CD4-positive, alpha-beta memory T cell (primary cell): Measurements from ENCODE around the gene CNOT11. TPM values are rescaled to one million over a fixed set of nuclear protein-coding genes. Genes with fewer than 3 reads are reported as not detected.

Experiments used
- CTCF ChIA-PET: fragments of 350-600 bp; sonication (Branson Sonifier 250); formaldehyde crosslinking; loops from one replicate; lab custom pipeline; 2021; ENCODE audit warnings: inconsistent platforms; ENCODE audit not compliant: partially characterized antibody; lab: Charles Lee
- POLR2A ChIA-PET: fragments of 350-600 bp; sonication (Branson Sonifier 250); formaldehyde crosslinking; loops from one replicate; lab custom pipeline; 2021; ENCODE audit not compliant: partially characterized antibody; lab: Charles Lee
- DNase-seq, 5 donors: peaks; one replicate each; pipeline versions ENCODE4 v3.0.0 to v3.0.0-alpha.2; 2020 to 2022; ENCODE audit warnings: mixed read lengths in 1 of 5
- H3K27ac ChIP-seq: one replicate; pipeline ENCODE4 v1.7.0; 2013; ENCODE audit warnings: low read depth, low read length
- H3K27me3 ChIP-seq: 2 replicates; pipeline ENCODE4 v1.7.0; 2013; ENCODE audit warnings: mild to moderate bottlenecking, low read length, moderate library complexity; ENCODE audit not compliant: insufficient read depth
- H3K36me3 ChIP-seq: 2 replicates; pipeline ENCODE4 v1.7.0; 2013; ENCODE audit warnings: mild to moderate bottlenecking, low read length, moderate library complexity; ENCODE audit not compliant: insufficient read depth
- H3K4me1 ChIP-seq: 2 replicates; pipeline ENCODE4 v1.7.0; 2013; ENCODE audit warnings: mild to moderate bottlenecking, low read length, moderate library complexity; ENCODE audit not compliant: insufficient read depth
- H3K4me3 ChIP-seq, 2 donors: one replicate each; pipeline ENCODE4 v1.7.0; 2013; ENCODE audit warnings: low read length in 2 of 2, mild to moderate bottlenecking in 1 of 2
- H3K9me3 ChIP-seq, 2 donors: one replicate each; pipeline ENCODE4 v1.7.0; 2013; ENCODE audit warnings: low read length in 2 of 2, control low read depth in 1 of 2; ENCODE audit not compliant: control insufficient read depth in 1 of 2
- H3K27ac Mint-ChIP-seq, 7 donors: one replicate each; pipeline ENCODE4 v1.8.0; 2020 to 2021; ENCODE audit warnings: mixed read lengths in 7 of 7, mild to moderate bottlenecking in 6 of 7, inconsistent platforms in 3 of 7, moderate library complexity in 3 of 7
- H3K27me3 Mint-ChIP-seq, 2 donors: one replicate each; pipeline ENCODE4 v1.8.0; 2020 to 2021; ENCODE audit warnings: mixed read lengths in 2 of 2
- H3K36me3 Mint-ChIP-seq, 2 donors: one replicate each; pipeline ENCODE4 v1.8.0; 2020 to 2021; ENCODE audit warnings: mixed read lengths in 2 of 2, inconsistent platforms in 1 of 2, mild to moderate bottlenecking in 1 of 2
- H3K4me1 Mint-ChIP-seq, 4 donors: one replicate each; pipeline ENCODE4 v1.8.0; 2020 to 2021; ENCODE audit warnings: mixed read lengths in 4 of 4, mild to moderate bottlenecking in 1 of 4
- H3K4me3 Mint-ChIP-seq, 8 donors: one replicate each; pipeline ENCODE4 v1.8.0; 2020 to 2021; ENCODE audit warnings: mixed read lengths in 8 of 8, mild to moderate bottlenecking in 7 of 8, moderate library complexity in 6 of 8, inconsistent platforms in 3 of 8
- H3K9me3 Mint-ChIP-seq, 8 donors: one replicate each; pipeline ENCODE4 v1.8.0; 2020 to 2021; ENCODE audit warnings: mixed read lengths in 8 of 8, mild to moderate bottlenecking in 5 of 8, inconsistent platforms in 3 of 8, moderate library complexity in 1 of 8
- intact Hi-C: fragments of 100-400 bp; cut with micrococcal nuclease; formaldehyde crosslinking; loops from one replicate; pipeline ENCODE4 v1.15.1; 2023
- polyA plus RNA-seq, 2 donors: library from polyadenylated mRNA; unstranded; fragments of 300-500 nt; fragmentation: Illumina TruSeq; gene quantifications; one replicate each; pipeline ENCODE4 v1.2.3, GENCODE V29; 2021
- total RNA-seq, 2 experiments: library from RNA; stranded (reverse); gene quantifications; one replicate each; pipeline ENCODE4 v1.2.3, GENCODE V29; 2021

CNOT11 gene
- total and polyA plus RNA-seq, 4 experiments from 2014 or later: 53.8 to 75.5 (median 59.5) TPM

GRCh38 chr2:101264360-101264939, 11.8 kb downstream of the CNOT11 start:
- POLR2A ChIA-PET: interaction anchor here (1.4 kb wide), 1 partner anchor 97 kb away, joined by 4 read pairs; no protein-coding TSS in a partner anchor
- Histone ChIP-seq H3K27ac (peak overlapping the region; percentile 8), H3K9me3 (no peaks in the 10 kb centered on the region), H3K4me3 (no peak overlapping the region), H3K36me3 (peaks cover 54% of the 10 kb centered on the region), H3K27me3 (no peaks in the 10 kb centered on the region), H3K4me1 (no peaks in the 10 kb centered on the region)
- CTCF ChIA-PET: no interaction called here
- Mint-ChIP-seq H3K9me3 (no peaks in the 10 kb centered on the region), H3K4me1 (peaks cover 24 to 35% (median 30%) of the 10 kb centered on the region in 4 donors), H3K36me3 (peaks cover 53 to 80% of the 10 kb centered on the region in 2 donors), H3K27ac (peak overlapping the region; percentile 13 to 82 (median 69)), H3K4me3 (peak overlapping the region in 1 of 8 donors; percentile 52), H3K27me3 (no peaks in the 10 kb centered on the region)
- DNase-seq: no peak
- intact Hi-C loops: no loop called here

- intact Hi-C loops: no loop called here
These were observed 13.3 kb downstream of the CNOT11 start for GRCh38 chr2:101265893-101266499.

GRCh38 chr2:101267671-101268656, 15.3 kb downstream of the CNOT11 start:
- Mint-ChIP-seq H3K36me3 (peaks cover 59 to 87% of the 10 kb centered on the region in 2 donors), H3K27ac (peak overlapping the region; percentile 64 to 84 (median 81)), H3K4me3 (no peak overlapping the region), H3K27me3 (no peaks in the 10 kb centered on the region), H3K9me3 (no peaks in the 10 kb centered on the region), H3K4me1 (peaks cover 29 to 39% (median 34%) of the 10 kb centered on the region in 4 donors)
- Histone ChIP-seq H3K27me3 (no peaks in the 10 kb centered on the region), H3K36me3 (peaks cover 80% of the 10 kb centered on the region), H3K27ac (no peak overlapping the region), H3K9me3 (no peaks in the 10 kb centered on the region), H3K4me3 (no peak overlapping the region), H3K4me1 (peaks cover 12% of the 10 kb centered on the region)
- ChIA-PET CTCF (interaction anchor here (1.2 kb wide), 2 partner anchors 10 to 94 kb away, joined by 3 to 5 read pairs; no protein-coding TSS in a partner anchor), POLR2A (interaction anchor here (0.5 to 3.0 kb wide), 4 partner anchors 13 to 324 kb away, joined by 3 to 21 read pairs (median 4); partner anchors contain the start of gene CNOT11)
- intact Hi-C loops: no loop called here
- no peak for DNase-seq

More at GRCh38 chr2:101265893-101266499, 13.3 kb downstream of the CNOT11 start:
- peaks cover 58 to 82% of the 10 kb centered on the region in 2 donors for H3K36me3 Mint-ChIP-seq
- Histone ChIP-seq H3K4me3 (no peak overlapping the region), H3K9me3 (no peaks in the 10 kb centered on the region), H3K36me3 (peaks cover 69% of the 10 kb centered on the region), H3K27ac (no peak overlapping the region), H3K4me1 (no peaks in the 10 kb centered on the region), H3K27me3 (no peaks in the 10 kb centered on the region)
- no peak overlapping the region for H3K4me3 Mint-ChIP-seq
- no peak for DNase-seq
- peaks cover 24 to 38% (median 29%) of the 10 kb centered on the region in 4 donors for H3K4me1 Mint-ChIP-seq
- no peaks in the 10 kb centered on the region for H3K9me3 Mint-ChIP-seq
- POLR2A ChIA-PET: interaction anchor here (1.2 to 3.0 kb wide), 2 partner anchors 13 kb away, joined by 7 to 21 read pairs; partner anchors contain the start of gene CNOT11
- CTCF ChIA-PET: no interaction called here
- no peaks in the 10 kb centered on the region for H3K27me3 Mint-ChIP-seq
- peak overlapping the region in 5 of 7 donors; percentile 1 to 80 (median 59) for H3K27ac Mint-ChIP-seq

- Histone ChIP-seq H3K36me3 (peaks cover 77% of the 10 kb centered on the region), H3K4me3 (no peak overlapping the region), H3K4me1 (peaks cover 23% of the 10 kb centered on the region), H3K27ac (no peak overlapping the region), H3K27me3 (no peaks in the 10 kb centered on the region), H3K9me3 (no peaks in the 10 kb centered on the region)
- peaks cover 49 to 76% of the 10 kb centered on the region in 2 donors for H3K36me3 Mint-ChIP-seq
- peaks cover 25 to 34% (median 30%) of the 10 kb centered on the region in 4 donors for H3K4me1 Mint-ChIP-seq
- H3K9me3 Mint-ChIP-seq: no peaks in the 10 kb centered on the region
- intact Hi-C loops: loop anchor here (5.0 kb wide), 1 partner anchor 37 kb away; the partner anchor contains the start of gene RNF149
- DNase-seq: no peak
- no peaks in the 10 kb centered on the region for H3K27me3 Mint-ChIP-seq
- H3K27ac Mint-ChIP-seq: peak overlapping the region in 5 of 7 donors; percentile 26 to 84 (median 73)
- POLR2A ChIA-PET: interaction anchor here (0.6 to 2.6 kb wide), 5 partner anchors 11 to 886 kb away, joined by 3 to 8 read pairs (median 6); partner anchors contain the start of gene CNOT11
- H3K4me3 Mint-ChIP-seq: no peak overlapping the region
- CTCF ChIA-PET: interaction anchor here (0.8 to 1.1 kb wide), 3 partner anchors 12 to 31 kb away, joined by 3 read pairs; no protein-coding TSS in a partner anchor
These were observed 18.1 kb downstream of the CNOT11 start for GRCh38 chr2:101270700-101271259.

- ChIA-PET POLR2A (interaction anchor here (1.1 to 1.5 kb wide), 2 partner anchors 19 kb away, joined by 4 to 8 read pairs; partner anchors contain the start of gene CNOT11), CTCF (interaction anchor here (1.0 to 1.3 kb wide), 2 partner anchors 23 to 67 kb away, joined by 3 read pairs; no protein-coding TSS in a partner anchor)
- peak overlapping the region; percentile 3 to 85 (median 57) for H3K27ac Mint-ChIP-seq
- peaks cover 21 to 34% (median 27%) of the 10 kb centered on the region in 4 donors for H3K4me1 Mint-ChIP-seq
- intact Hi-C loops: loop anchor here (5.0 kb wide), 1 partner anchor 35 kb away; the partner anchor contains the start of gene RNF149
- H3K4me3 Mint-ChIP-seq: no peak overlapping the region
- H3K27me3 ChIP-seq: no peaks in the 10 kb centered on the region
- peak in 1 of 5 donors; percentile 16 for DNase-seq
- no peak overlapping the region for H3K4me3 ChIP-seq
- H3K36me3 Mint-ChIP-seq: peaks cover 43 to 75% of the 10 kb centered on the region in 2 donors
- peaks cover 23% of the 10 kb centered on the region for H3K4me1 ChIP-seq
- no peaks in the 10 kb centered on the region for H3K27me3 Mint-ChIP-seq
- H3K27ac ChIP-seq: no peak overlapping the region
- H3K9me3 ChIP-seq: no peaks in the 10 kb centered on the region
- H3K9me3 Mint-ChIP-seq: no peaks in the 10 kb centered on the region
- H3K36me3 ChIP-seq: peaks cover 82% of the 10 kb centered on the region
These were observed 19.5 kb downstream of the CNOT11 start for GRCh38 chr2:101272045-101272784.

GRCh38 chr2:101273056-101273455, 20.4 kb downstream of the CNOT11 start:
- peak overlapping the region in 3 of 8 donors; percentile 13 to 35 (median 15) for H3K4me3 Mint-ChIP-seq
- CTCF ChIA-PET: no interaction called here
- H3K9me3 ChIP-seq: no peaks in the 10 kb centered on the region
- H3K27ac ChIP-seq: no peak overlapping the region
- H3K36me3 ChIP-seq: peaks cover 74% of the 10 kb centered on the region
- H3K4me1 ChIP-seq: peaks cover 23% of the 10 kb centered on the region
- no peaks in the 10 kb centered on the region for H3K9me3 Mint-ChIP-seq
- intact Hi-C loops: loop anchor here (5.0 kb wide), 1 partner anchor 34 kb away; the partner anchor contains the start of gene RNF149
- POLR2A ChIA-PET: interaction anchor here (1.1 to 1.2 kb wide), 2 partner anchors 9 to 19 kb away, joined by 3 to 4 read pairs; no protein-coding TSS in a partner anchor
- no peak for DNase-seq
- peaks cover 42 to 74% of the 10 kb centered on the region in 2 donors for H3K36me3 Mint-ChIP-seq
- peaks cover 21 to 27% (median 23%) of the 10 kb centered on the region in 4 donors for H3K4me1 Mint-ChIP-seq
- no peak overlapping the region for H3K4me3 ChIP-seq
- H3K27me3 ChIP-seq: no peaks in the 10 kb centered on the region
- H3K27me3 Mint-ChIP-seq: no peaks in the 10 kb centered on the region
- H3K27ac Mint-ChIP-seq: peak overlapping the region in 6 of 7 donors; percentile 2 to 85 (median 51)
